GM06990 (cell line): ENCODE measurements around the gene PMAIP1.

Source experiments
- DNase-seq: peaks from one replicate; pipeline ENCODE4 v3.0.0-alpha.2; 2011; ENCODE audit not compliant: insufficient read length; ENCODE audit errors: extremely low read depth
- H3K27me3 ChIP-seq: replicated peaks from 2 replicates; pipeline ENCODE4 v1.6.0; 2011; ENCODE audit warnings: low read length; ENCODE audit not compliant: control insufficient read depth, insufficient read depth
- H3K36me3 ChIP-seq: 2 replicates; pipeline ENCODE4 v1.5.1; 2011; ENCODE audit warnings: low read length; ENCODE audit not compliant: control insufficient read depth, insufficient read depth
- H3K4me3 ChIP-seq: replicated peaks from 2 replicates; pipeline ENCODE4 v1.5.1; 2011; ENCODE audit warnings: low read depth, mild to moderate bottlenecking, control low read depth, low read length
- TF ChIP-seq, protein P1 (sequence below): IDR thresholded peaks from 2 replicates; pipeline ENCODE4 v1.5.1; 2011; ENCODE audit warnings: low read length, control low read depth, mild to moderate bottlenecking, inconsistent platforms; ENCODE audit not compliant: insufficient read depth, poor library complexity, severe bottlenecking

Gene PMAIP1

DNA sequence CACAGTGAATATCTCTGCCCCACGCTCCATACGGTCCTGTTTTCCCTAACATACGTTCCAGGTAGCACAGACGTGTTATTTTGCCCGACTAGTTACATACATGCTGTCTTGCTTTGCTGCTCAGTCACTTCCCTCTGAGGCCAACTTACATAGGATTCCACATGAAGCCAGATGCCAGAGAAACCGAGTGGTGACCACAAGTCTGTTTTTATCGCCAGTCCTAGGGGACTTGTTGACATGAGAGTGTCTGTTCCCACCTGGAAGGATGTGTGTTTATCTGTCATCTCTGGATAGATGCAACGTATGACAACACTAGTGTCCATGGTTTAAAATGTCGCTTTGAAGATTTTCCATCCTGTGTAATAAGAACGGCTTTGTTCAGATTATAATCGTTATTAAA lies 32.6 kb downstream of the PMAIP1 start:
- H3K4me3 ChIP-seq = no peak overlapping the region

GRCh38 chr18:59938676-59939075 lies 38.9 kb downstream of the PMAIP1 start:
- no peak for DNase-seq
- Histone ChIP-seq H3K36me3 (no peaks in the 10 kb centered on the region), H3K27me3 (no peaks in the 10 kb centered on the region), H3K4me3 (no peak overlapping the region)
- TF ChIP-seq, protein P1, sequence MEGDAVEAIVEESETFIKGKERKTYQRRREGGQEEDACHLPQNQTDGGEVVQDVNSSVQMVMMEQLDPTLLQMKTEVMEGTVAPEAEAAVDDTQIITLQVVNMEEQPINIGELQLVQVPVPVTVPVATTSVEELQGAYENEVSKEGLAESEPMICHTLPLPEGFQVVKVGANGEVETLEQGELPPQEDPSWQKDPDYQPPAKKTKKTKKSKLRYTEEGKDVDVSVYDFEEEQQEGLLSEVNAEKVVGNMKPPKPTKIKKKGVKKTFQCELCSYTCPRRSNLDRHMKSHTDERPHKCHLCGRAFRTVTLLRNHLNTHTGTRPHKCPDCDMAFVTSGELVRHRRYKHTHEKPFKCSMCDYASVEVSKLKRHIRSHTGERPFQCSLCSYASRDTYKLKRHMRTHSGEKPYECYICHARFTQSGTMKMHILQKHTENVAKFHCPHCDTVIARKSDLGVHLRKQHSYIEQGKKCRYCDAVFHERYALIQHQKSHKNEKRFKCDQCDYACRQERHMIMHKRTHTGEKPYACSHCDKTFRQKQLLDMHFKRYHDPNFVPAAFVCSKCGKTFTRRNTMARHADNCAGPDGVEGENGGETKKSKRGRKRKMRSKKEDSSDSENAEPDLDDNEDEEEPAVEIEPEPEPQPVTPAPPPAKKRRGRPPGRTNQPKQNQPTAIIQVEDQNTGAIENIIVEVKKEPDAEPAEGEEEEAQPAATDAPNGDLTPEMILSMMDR = no peak

More for the DNA sequence above, 32.6 kb downstream of the PMAIP1 start:
- H3K27me3 ChIP-seq = no peaks in the 10 kb centered on the region
- TF ChIP-seq, protein P1 = no peak
- H3K36me3 ChIP-seq = no peaks in the 10 kb centered on the region
- DNase-seq = no peak

- no peak for DNase-seq
- H3K27me3 ChIP-seq = no peaks in the 10 kb centered on the region
- H3K36me3 ChIP-seq = no peaks in the 10 kb centered on the region
- no peak overlapping the region for H3K4me3 ChIP-seq
- TF ChIP-seq, protein P1 = no peak
Observed at GRCh38 chr18:59939127-59939526, 39.3 kb downstream of the PMAIP1 start.

DNA sequence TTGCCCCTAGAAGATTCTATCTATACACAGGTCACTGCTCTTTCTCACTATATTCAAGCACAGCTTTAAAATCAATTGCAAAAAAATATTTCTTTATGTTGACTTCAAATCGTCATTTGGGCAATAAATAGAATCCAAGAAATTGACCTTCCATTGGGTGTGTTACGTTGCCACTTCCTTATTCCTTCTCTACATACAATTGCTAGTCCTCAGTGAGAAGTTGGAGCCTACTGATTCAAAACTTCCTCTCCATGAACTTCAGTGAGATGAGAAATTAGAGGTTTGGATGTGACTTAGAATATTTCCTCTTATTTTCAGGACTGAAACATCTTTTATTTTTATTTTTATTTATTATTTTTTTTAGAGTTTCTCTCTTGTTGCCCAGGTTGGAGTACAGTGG lies 40.3 kb downstream of the PMAIP1 start:
- TF ChIP-seq, protein P1 = no peak

GRCh38 chr18:59941331-59941730 lies 41.5 kb downstream of the PMAIP1 start:
- Histone ChIP-seq H3K27me3 (no peaks in the 10 kb centered on the region), H3K36me3 (no peaks in the 10 kb centered on the region), H3K4me3 (no peak overlapping the region)
- DNase-seq = no peak
- TF ChIP-seq, protein P1 = no peak

More for the DNA sequence above, 40.3 kb downstream of the PMAIP1 start:
- Histone ChIP-seq H3K36me3 (no peaks in the 10 kb centered on the region), H3K4me3 (no peak overlapping the region), H3K27me3 (no peaks in the 10 kb centered on the region)
- no peak for DNase-seq

- H3K4me3 ChIP-seq = no peak overlapping the region
- no peak for DNase-seq
- no peaks in the 10 kb centered on the region for H3K36me3 ChIP-seq
- TF ChIP-seq, protein P1 = no peak
- no peaks in the 10 kb centered on the region for H3K27me3 ChIP-seq
Observed at GRCh38 chr18:59942601-59943000, 42.8 kb downstream of the PMAIP1 start.
